Measurements from ENCODE around the gene MYH11.

DNA sequence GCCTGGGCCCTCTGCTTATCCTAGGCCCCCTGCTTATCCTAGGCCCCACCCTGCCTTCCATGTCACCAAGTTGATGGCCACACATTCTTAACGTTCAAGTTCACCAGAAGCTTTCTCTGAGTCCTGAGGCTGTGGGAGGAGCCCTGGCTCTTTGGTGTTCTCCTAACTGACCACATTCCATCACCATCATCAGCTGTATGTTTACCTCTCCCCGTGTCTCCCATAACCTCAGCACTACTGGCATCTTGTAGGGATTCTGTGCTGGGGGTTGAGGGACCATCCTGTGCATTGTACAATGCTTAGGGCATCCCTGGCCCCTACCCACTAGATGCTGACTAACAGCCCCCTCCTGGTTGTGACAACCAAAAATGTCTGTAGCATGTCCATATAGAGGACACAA lies 107.5 kb downstream of the MYH11 start:
- TF ChIP-seq CTCF (conservative IDR thresholded peaks at IDR 0.05; ENCODE audit: low read length) (no peak), EZH2phosphoT487 (IDR thresholded peaks at IDR 0.05; ENCODE audit: borderline replicate concordance) (no peak)

Measured in Loucy (cell line).